ENCODE results near the gene NLRC5. TPM values are rescaled to one million over a fixed set of nuclear protein-coding genes. Genes with fewer than 3 reads are reported as not detected.

NLRC5 gene
- total RNA-seq, 2 experiments from 2014 or later = 424 to 434 TPM

- Mint-ChIP-seq H3K27me3 (no peaks in the 10 kb centered on the region), H3K27ac (peak overlapping the region; percentile 84), H3K4me3 (peak overlapping the region; percentile 49), H3K36me3 (ENCODE audit: low read depth) (peaks cover 96% of the 10 kb centered on the region), H3K4me1 (ENCODE audit: low read depth) (peaks cover 91% of the 10 kb centered on the region), H3K9me3 (no peaks in the 10 kb centered on the region)
- peaks cover 92% of the 10 kb centered on the region for H3K36me3 ChIP-seq (ENCODE audit: insufficient read depth, low read length)
- intact Hi-C loops (cut with DNase I, micrococcal nuclease) = no loop called here
- no peak for TF ChIP-seq CTCF (IDR thresholded peaks at IDR 0.05)
- no peak overlapping the region for H3K4me3 ChIP-seq (ENCODE audit: low read length)
- H3K4me1 ChIP-seq (ENCODE audit: insufficient read depth, low read length) = peaks cover 89% of the 10 kb centered on the region
- ChIA-PET CTCF (interaction anchor here (1.9 to 3.1 kb wide), 3 partner anchors 20 to 63 kb away, joined by 4 to 17 read pairs (median 10); no protein-coding TSS in a partner anchor), POLR2A (interaction anchor here (1.1 to 7.0 kb wide), 4 partner anchors 17 to 33 kb away, joined by 4 to 55 read pairs (median 32); partner anchors contain the start of gene NLRC5)
- no peaks in the 10 kb centered on the region for H3K9me3 ChIP-seq (ENCODE audit: control insufficient read depth in 1 of 2, insufficient read depth in 1 of 2, low read length in 2 of 2)
- H3K27me3 ChIP-seq (ENCODE audit: control insufficient read depth in 1 of 2, insufficient read depth in 2 of 2, low read length in 2 of 2) = no peaks in the 10 kb centered on the region
- ATAC-seq (ENCODE audit: poor library complexity) (no peak), DNase-seq (peak in 1 of 14 experiments; percentile 27)
- H3K27ac ChIP-seq (ENCODE audit: low read depth in 1 of 2, low read length in 2 of 2) = no peak overlapping the region
Measured at GRCh38 chr16:57021757-57022156, 32.4 kb downstream of the NLRC5 start.

GRCh38 chr16:57022445-57022844 is 33.1 kb downstream of the NLRC5 start:
- peaks cover 92% of the 10 kb centered on the region for H3K36me3 ChIP-seq (ENCODE audit: insufficient read depth, low read length)
- DNase-seq (no peak), ATAC-seq (ENCODE audit: poor library complexity) (no peak)
- ChIA-PET CTCF (interaction anchor here (1.2 to 3.1 kb wide), 4 partner anchors 9 to 62 kb away, joined by 3 to 17 read pairs (median 7); no protein-coding TSS in a partner anchor), POLR2A (interaction anchor here (0.8 to 7.0 kb wide), 7 partner anchors 13 to 86 kb away, joined by 3 to 55 read pairs (median 8); partner anchors contain the start of gene NLRC5)
- Mint-ChIP-seq H3K27me3 (no peaks in the 10 kb centered on the region), H3K27ac (peak overlapping the region; percentile 84), H3K9me3 (no peaks in the 10 kb centered on the region), H3K36me3 (ENCODE audit: low read depth) (peaks cover 96% of the 10 kb centered on the region), H3K4me1 (ENCODE audit: low read depth) (peaks cover 91% of the 10 kb centered on the region), H3K4me3 (peak overlapping the region; percentile 27)
- no peak for TF ChIP-seq CTCF (IDR thresholded peaks at IDR 0.05)
- H3K4me1 ChIP-seq (ENCODE audit: insufficient read depth, low read length) = peaks cover 89% of the 10 kb centered on the region
- no peaks in the 10 kb centered on the region for H3K9me3 ChIP-seq (ENCODE audit: control insufficient read depth in 1 of 2, insufficient read depth in 1 of 2, low read length in 2 of 2)
- H3K27ac ChIP-seq (ENCODE audit: low read depth in 1 of 2, low read length in 2 of 2) = peak overlapping the region; percentile 23 to 69
- intact Hi-C loops (cut with DNase I, micrococcal nuclease) = no loop called here
- no peak overlapping the region for H3K4me3 ChIP-seq (ENCODE audit: low read length)
- no peaks in the 10 kb centered on the region for H3K27me3 ChIP-seq (ENCODE audit: control insufficient read depth in 1 of 2, insufficient read depth in 2 of 2, low read length in 2 of 2)

- peak; percentile 89 for ATAC-seq (ENCODE audit: poor library complexity)
- intact Hi-C loops (cut with DNase I, micrococcal nuclease) = loop anchor here in 1 of 2 experiments (1.0 kb wide), 1 partner anchor 9 kb away; no protein-coding TSS in a partner anchor
Measured at GRCh38 chr16:57023541-57024249, 34.3 kb downstream of the NLRC5 start.

More at GRCh38 chr16:57023541-57024249, 34.3 kb downstream of the NLRC5 start:
- no peak for TF ChIP-seq CTCF (IDR thresholded peaks at IDR 0.05)
- Histone ChIP-seq H3K9me3 (ENCODE audit: control insufficient read depth in 1 of 2, insufficient read depth in 1 of 2, low read length in 2 of 2) (no peaks in the 10 kb centered on the region), H3K36me3 (ENCODE audit: insufficient read depth, low read length) (peaks cover 92% of the 10 kb centered on the region), H3K27me3 (ENCODE audit: control insufficient read depth in 1 of 2, insufficient read depth in 2 of 2, low read length in 2 of 2) (no peaks in the 10 kb centered on the region), H3K27ac (ENCODE audit: low read depth in 1 of 2, low read length in 2 of 2) (peak overlapping the region; percentile 23 to 69), H3K4me3 (ENCODE audit: low read length) (peak overlapping the region; percentile 17), H3K4me1 (ENCODE audit: insufficient read depth, low read length) (peaks cover 93% of the 10 kb centered on the region)
- Mint-ChIP-seq H3K36me3 (ENCODE audit: low read depth) (peaks cover 96% of the 10 kb centered on the region), H3K4me3 (peak overlapping the region; percentile 27), H3K27me3 (no peaks in the 10 kb centered on the region), H3K9me3 (no peaks in the 10 kb centered on the region), H3K4me1 (ENCODE audit: low read depth) (peaks cover 92% of the 10 kb centered on the region), H3K27ac (peak overlapping the region; percentile 84)
- peak; percentile 44 to 93 (median 68) for DNase-seq
- ChIA-PET POLR2A (interaction anchor here (0.7 to 7.0 kb wide), 16 partner anchors 9 to 162 kb away, joined by 3 to 55 read pairs (median 4); partner anchors contain the start of genes NLRC5, PSME3IP1 and RSPRY1), CTCF (interaction anchor here (0.9 to 3.1 kb wide), 8 partner anchors 8 to 61 kb away, joined by 3 to 17 read pairs (median 4); partner anchors contain the start of gene NLRC5)
